GM12878 (cell line): ENCODE measurements around the gene RFPL1. TPM values are rescaled to one million over a fixed set of nuclear protein-coding genes. Genes with fewer than 3 reads are reported as not detected.

Experiments
- ATAC-seq: fragments of 200-7000 bp; cut with Tn5 transposase; 3 replicates; pipeline ENCODE4 v1.9.1; 2020; ENCODE audit warnings: mild to moderate bottlenecking, moderate library complexity
- BruUV-seq: library from RNA; stranded (reverse); fragments of 400-500 nt; replicated peaks from 2 replicates; lab custom pipeline; 2021; lab: Mats Ljungman, UMichigan
- CTCF ChIA-PET: fragments of 300-600 bp; sonication (Branson Sonifier 250); formaldehyde crosslinking; extraction: SDS; loops from one replicate; lab custom pipeline; 2021; ENCODE audit warnings: inconsistent platforms; lab: Yijun Ruan, JAX
- POLR2A ChIA-PET: fragments of 350-600 bp; formaldehyde crosslinking; extraction: SDS; loops from one replicate; lab custom pipeline; 2021; ENCODE audit warnings: inconsistent platforms; lab: Charles Lee
- RAD21 ChIA-PET: fragments of 300-600 bp; sonication (Branson Sonifier 250); formaldehyde crosslinking; loops from one replicate; lab custom pipeline; 2023; ENCODE audit warnings: antibody characterized with exemption; ENCODE audit not compliant: unreplicated experiment; lab: Charles Lee
- SMC1A ChIA-PET: fragments of 300-600 bp; sonication (Branson Sonifier 250); formaldehyde crosslinking; loops from one replicate; lab custom pipeline; 2023; ENCODE audit not compliant: unreplicated experiment, uncharacterized antibody; lab: Charles Lee
- DNase-seq: peaks from one replicate; pipeline ENCODE4 v3.0.0-alpha.2; 2011; ENCODE audit warnings: low read depth, low spot score
- FAIRE-seq: peaks from 3 replicates; lab custom pipeline; 2011; peaks lifted over from hg19 to GRCh38; lab: Jason Lieb, UNC
- H2AFZ ChIP-seq: 2 replicates; pipeline ENCODE4 v1.6.0; 2011; ENCODE audit warnings: low read depth, low read length, control low read depth; ENCODE audit not compliant: control insufficient read depth
- H3K27ac ChIP-seq: 2 replicates; pipeline ENCODE4 v1.5.1; 2011; ENCODE audit warnings: control low read depth; ENCODE audit not compliant: control insufficient read depth, insufficient read depth
- H3K27me3 ChIP-seq, 2 experiments: replicated peaks in 1 of 2; 2 replicates each; pipeline versions ENCODE4 v1.6.0 to v1.6.1; 2011; ENCODE audit warnings: low read length in 1 of 2; ENCODE audit not compliant: control insufficient read depth in 2 of 2, insufficient read depth in 2 of 2
- H3K36me3 ChIP-seq, 2 experiments: 2 replicates each; pipeline ENCODE4 v1.5.1; 2011; ENCODE audit warnings: low read length in 1 of 2; ENCODE audit not compliant: control insufficient read depth in 2 of 2, insufficient read depth in 2 of 2
- H3K4me1 ChIP-seq: 2 replicates; pipeline ENCODE4 v1.6.1; 2011; ENCODE audit warnings: mild to moderate bottlenecking, low read length, moderate library complexity, mixed read lengths; ENCODE audit not compliant: control insufficient read depth, insufficient read depth
- H3K4me2 ChIP-seq: 2 replicates; pipeline ENCODE4 v1.6.0; 2011; ENCODE audit warnings: control low read depth; ENCODE audit not compliant: control insufficient read depth, insufficient read depth
- H3K4me3 ChIP-seq: fragments of 200-600 bp; sonication (generic); 2 replicates; pipeline ENCODE4 v1.5.1; 2016
- H3K79me2 ChIP-seq: 2 replicates; pipeline ENCODE4 v1.6.0; 2011; ENCODE audit warnings: low read length; ENCODE audit not compliant: control insufficient read depth, insufficient read depth
- H3K9ac ChIP-seq: 2 replicates; pipeline ENCODE4 v1.8.0; 2011; ENCODE audit warnings: low read length, control low read depth, mixed read lengths; ENCODE audit not compliant: control insufficient read depth, insufficient read depth
- H3K9me3 ChIP-seq: replicated peaks from 3 replicates; pipeline ENCODE4 v1.5.1; 2011; ENCODE audit warnings: mild to moderate bottlenecking, low read length; ENCODE audit not compliant: control insufficient read depth, insufficient read depth
- H4K20me1 ChIP-seq: 2 replicates; pipeline ENCODE4 v1.6.0; 2011; ENCODE audit not compliant: control insufficient read depth, insufficient read depth
- BCL11A ChIP-seq: IDR thresholded peaks from 2 replicates; pipeline ENCODE4 v1.6.1; 2011; ENCODE audit warnings: low read depth, low read length
- BHLHE40 ChIP-seq, 2 experiments: fragments of 450-650 bp in 1 of 2; IDR thresholded peaks; 2 replicates each; pipeline ENCODE4 v1.6.1; 2011 to 2017; ENCODE audit warnings: low read depth in 2 of 2, borderline replicate concordance in 1 of 2, improper control_type of control experiment in 1 of 2, low read length in 1 of 2, mild to moderate bottlenecking in 1 of 2
- BRCA1 ChIP-seq: IDR thresholded peaks from 2 replicates; pipeline ENCODE4 v1.6.1; 2011; ENCODE audit warnings: low read depth, low read length, improper control_type of control experiment
- EP300 ChIP-seq, 2 experiments: fragments of 150-350 bp in 1 of 2; IDR thresholded peaks; 2 replicates each; pipeline ENCODE4 v1.6.1; 2011 to 2012; ENCODE audit warnings: low read depth in 2 of 2, low read length in 2 of 2, borderline replicate concordance in 1 of 2, improper control_type of control experiment in 1 of 2, inconsistent platforms in 1 of 2; ENCODE audit not compliant: control insufficient read depth in 1 of 2
- HCFC1 ChIP-seq: fragments of 150-350 bp; IDR thresholded peaks from 2 replicates; pipeline ENCODE4 v1.6.1; 2014; ENCODE audit warnings: low read length
- IKZF1 ChIP-seq: fragments of 450-650 bp; conservative IDR thresholded peaks from 2 replicates; pipeline ENCODE4 v1.6.1; 2017; ENCODE audit warnings: antibody characterized with exemption, mild to moderate bottlenecking
- IRF4 ChIP-seq: IDR thresholded peaks from 2 replicates; pipeline ENCODE4 v1.6.1; 2011; ENCODE audit warnings: low read depth, low read length
- KAT2A ChIP-seq: conservative IDR thresholded peaks from 2 replicates; pipeline ENCODE4 v1.6.1; 2011; ENCODE audit warnings: low read depth, low read length; ENCODE audit not compliant: control insufficient read depth
- KDM1A ChIP-seq: fragments of 200-600 bp; sonication (generic); IDR thresholded peaks from 2 replicates; pipeline ENCODE4 v1.6.1; 2016; ENCODE audit warnings: borderline replicate concordance
- NR2C1 ChIP-seq: fragments of 450-650 bp; IDR thresholded peaks from 2 replicates; pipeline ENCODE4 v1.6.1; 2017; ENCODE audit warnings: antibody characterized with exemption, mild to moderate bottlenecking, moderate library complexity
- NR2F1 ChIP-seq: fragments of 450-650 bp; conservative IDR thresholded peaks from 2 replicates; pipeline ENCODE4 v1.6.1; 2017; ENCODE audit warnings: mild to moderate bottlenecking
- NRF1 ChIP-seq: conservative IDR thresholded peaks from 2 replicates; pipeline ENCODE4 v1.6.1; 2011; ENCODE audit warnings: mild to moderate bottlenecking, low read depth, low read length, improper control_type of control experiment
- RFX5 ChIP-seq: IDR thresholded peaks from 2 replicates; pipeline ENCODE4 v1.6.1; 2011; ENCODE audit warnings: low read depth, low read length, improper control_type of control experiment
- SIX5 ChIP-seq: IDR thresholded peaks from 2 replicates; pipeline ENCODE4 v1.6.1; 2011; ENCODE audit warnings: mild to moderate bottlenecking, low read depth, low read length, moderate library complexity; ENCODE audit not compliant: severe bottlenecking
- SREBF1 ChIP-seq: IDR thresholded peaks from 2 replicates; pipeline ENCODE4 v1.6.1; 2012; ENCODE audit warnings: mild to moderate bottlenecking, low read length
- ZSCAN29 ChIP-seq: fragments of 450-650 bp; IDR thresholded peaks from 2 replicates; pipeline ENCODE4 v1.6.1; 2017; ENCODE audit warnings: mild to moderate bottlenecking, moderate library complexity
- ZZZ3 ChIP-seq: IDR thresholded peaks from 2 replicates; pipeline ENCODE4 v1.6.1; 2011; ENCODE audit warnings: low read depth; ENCODE audit not compliant: control insufficient read depth, insufficient read length
- WGBS: methylation state at CpG from one replicate; pipeline ENCODE4 v1.1.6; 2016; ENCODE audit warnings: low lambda C conversion rate; ENCODE audit not compliant: insufficient replicate concordance, insufficient coverage; ENCODE audit errors: missing lambda C conversion rate; 5-methylcytosine and 5-hydroxymethylcytosine counted together
- in situ Hi-C: fragments of 300-500 bp; cut with MboI; formaldehyde crosslinking; loops from 9 replicates; pipeline ENCODE4 v1.14.3; 2018; ENCODE audit warnings: mixed read lengths
- intact Hi-C: fragments of 100-400 bp; cut with micrococcal nuclease; formaldehyde crosslinking; loops from one replicate; pipeline ENCODE4 v1.14.2; 2022; ENCODE audit not compliant: unreplicated experiment
- polyA plus RNA-seq, 11 experiments: library from polyadenylated mRNA; depleted of rRNA in 4 of 11; unstranded in 6 of 11; stranded (reverse) in 5 of 11; fragments of >200 nt; fragmentation: Nextera tagmentation in 4 of 11; fragmentation: Illumina TruSeq in 1 of 11; extraction: Ambion mirVana in 4 of 11; extraction: Trizol in 1 of 11; gene quantifications; 1 replicate in 1 of 11; 2 replicates in 10 of 11; pipeline versions ENCODE4 v1.2.1 to v1.2.3, GENCODE V29; 2011 to 2016; ENCODE audit warnings: inconsistent platforms in 2 of 11, missing spikeins in 2 of 11, low read depth in 1 of 11
- total RNA-seq, 4 experiments: library from RNA; depleted of rRNA in 3 of 4; stranded (reverse); fragments of >200 nt in 3 of 4; fragmentation: Illumina TruSeq in 1 of 4; extraction: Trizol in 1 of 4; gene quantifications; 2 replicates each; pipeline versions ENCODE4 v1.2.1 to v1.2.3, GENCODE V29; 2013 to 2021
- TF ChIP-seq, protein P1 (sequence below): IDR thresholded peaks from 2 replicates; pipeline ENCODE4 v1.6.1; 2011; ENCODE audit warnings: low read depth, mild to moderate bottlenecking, low read length, moderate library complexity, borderline replicate concordance; ENCODE audit errors: extremely low read depth

The RFPL1 gene
- total and polyA plus RNA-seq, 10 of the 15 experiments (the other 5 are each of a cell fraction or from before 2014, with no cell fraction given), result 0.13 TPM; not detected in 9

DNA sequence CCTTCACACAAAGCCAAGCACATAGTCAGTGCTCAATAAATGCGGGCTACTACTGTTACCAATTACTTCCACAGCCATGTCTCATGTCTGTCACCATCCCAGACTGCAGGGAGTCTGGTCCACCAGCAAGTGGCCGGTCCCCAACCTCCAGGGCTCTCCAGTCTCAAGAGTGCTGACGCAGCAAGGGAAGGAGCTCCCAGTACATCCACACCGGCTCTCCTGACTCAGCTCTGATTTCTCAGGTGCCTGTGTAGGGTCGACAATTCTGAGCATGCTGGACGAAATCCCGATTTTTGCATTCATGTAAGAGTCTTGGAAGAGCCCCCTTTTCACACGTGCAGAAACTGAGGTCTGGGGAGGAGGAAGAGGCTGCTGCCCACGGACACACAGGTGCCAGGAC lies 31.4 kb downstream of the RFPL1 start:
- TF ChIP-seq ZSCAN29 (no peak), EP300 (IDR thresholded peaks at IDR 0.05; ENCODE audit: borderline replicate concordance in 1 of 2, control insufficient read depth in 1 of 2, low read depth in 2 of 2, low read length in 2 of 2) (no peak), KDM1A (no peak), NR2C1 (no peak), NR2F1 (no peak), HCFC1 (no peak), IRF4 (no peak), NRF1 (no peak), SREBF1 (no peak), BRCA1 (no peak), ZZZ3 (no peak), SIX5 (no peak), BHLHE40 (IDR thresholded peaks at IDR 0.05; ENCODE audit: borderline replicate concordance in 1 of 2, low read depth in 2 of 2, low read length in 1 of 2) (no peak), RFX5 (no peak), KAT2A (no peak), IKZF1 (no peak), BCL11A (no peak)
- TF ChIP-seq, protein P1, sequence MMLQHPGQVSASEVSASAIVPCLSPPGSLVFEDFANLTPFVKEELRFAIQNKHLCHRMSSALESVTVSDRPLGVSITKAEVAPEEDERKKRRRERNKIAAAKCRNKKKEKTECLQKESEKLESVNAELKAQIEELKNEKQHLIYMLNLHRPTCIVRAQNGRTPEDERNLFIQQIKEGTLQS, result no peak
- H3K36me3 ChIP-seq, result no peaks in the 10 kb centered on the region
- no peak overlapping the region for H3K9ac ChIP-seq

More for the DNA sequence above, 31.4 kb downstream of the RFPL1 start:
- FAIRE-seq, result no peak
- Histone ChIP-seq H3K9me3 (no peaks in the 10 kb centered on the region), H3K4me3 (no peak overlapping the region), H3K4me2 (peak overlapping the region; percentile 27; the same call in 1 of the 2 replicates), H4K20me1 (no peaks in the 10 kb centered on the region), H3K27me3 (peaks cover 0 to 3% of the 10 kb centered on the region in 2 experiments; a peak in 3 of 4 replicates), H3K4me1 (no peaks in the 10 kb centered on the region; the same call in 1 of the 2 replicates), H3K27ac (no peak overlapping the region), H3K79me2 (no peaks in the 10 kb centered on the region), H2AFZ (no peak overlapping the region)
- POLR2A ChIA-PET, result no interaction called here
- in situ Hi-C loops, result no loop called here
- intact Hi-C loops, result no loop called here
- SMC1A ChIA-PET, result interaction anchor here (1.4 kb wide), 1 partner anchor 84 kb away, joined by 4 read pairs; the partner anchor contains the start of gene THOC5
- no peak for ATAC-seq
- no TSS peak for BruUV-seq
- CTCF ChIA-PET, result interaction anchor here (0.5 to 1.5 kb wide), 3 partner anchors 12 to 605 kb away, joined by 3 to 6 read pairs (median 3); no protein-coding TSS in a partner anchor
- RAD21 ChIA-PET, result no interaction called here
- WGBS, result 52% methylated on average over 9 of the region's 9 CpGs
- no peak for DNase-seq
